ENCODE results near the gene MED10. TPM values are rescaled to one million over a fixed set of nuclear protein-coding genes. Genes with fewer than 3 reads are reported as not detected.
A peak's percentile ranks its signal among the peaks of the same experiment; 100 is the strongest.

Gene MED10
- total RNA-seq, 1 donor from 2014 or later: 63.8 TPM

- DNase-seq: no peak
- peaks cover 2% of the 10 kb centered on the region for H3K4me1 Mint-ChIP-seq
- no peak overlapping the region for H3K27ac Mint-ChIP-seq
- H3K9me3 Mint-ChIP-seq: peaks cover 19% of the 10 kb centered on the region
- H3K27me3 Mint-ChIP-seq: peaks cover 8% of the 10 kb centered on the region
- no peaks in the 10 kb centered on the region for H3K36me3 Mint-ChIP-seq (ENCODE audit: low read depth)
- H3K4me3 Mint-ChIP-seq: no peak overlapping the region
- intact Hi-C loops (cut with micrococcal nuclease): no loop called here
These were observed 16.2 kb upstream of the MED10 start for GRCh38 chr5:6394429-6395101.

GRCh38 chr5:6393596-6394194 is 15.3 kb upstream of the MED10 start:
- H3K4me1 Mint-ChIP-seq: peaks cover 2% of the 10 kb centered on the region
- peaks cover 19% of the 10 kb centered on the region for H3K9me3 Mint-ChIP-seq
- no peak overlapping the region for H3K4me3 Mint-ChIP-seq
- intact Hi-C loops (cut with micrococcal nuclease): no loop called here
- peaks cover 8% of the 10 kb centered on the region for H3K27me3 Mint-ChIP-seq
- no peaks in the 10 kb centered on the region for H3K36me3 Mint-ChIP-seq (ENCODE audit: low read depth)
- H3K27ac Mint-ChIP-seq: no peak overlapping the region
- no peak for DNase-seq

- peaks cover 19% of the 10 kb centered on the region for H3K9me3 Mint-ChIP-seq
- H3K4me3 Mint-ChIP-seq: no peak overlapping the region
- no peak for DNase-seq
- peaks cover 8% of the 10 kb centered on the region for H3K27me3 Mint-ChIP-seq
- peaks cover 2% of the 10 kb centered on the region for H3K4me1 Mint-ChIP-seq
- no peaks in the 10 kb centered on the region for H3K36me3 Mint-ChIP-seq (ENCODE audit: low read depth)
- no peak overlapping the region for H3K27ac Mint-ChIP-seq
- intact Hi-C loops (cut with micrococcal nuclease): no loop called here
These were observed 14.2 kb upstream of the MED10 start for GRCh38 chr5:6392561-6392960.

GRCh38 chr5:6391151-6391550 is 12.8 kb upstream of the MED10 start:
- Mint-ChIP-seq H3K27me3 (peaks cover 16% of the 10 kb centered on the region), H3K27ac (no peak overlapping the region), H3K9me3 (peaks cover 19% of the 10 kb centered on the region), H3K4me3 (no peak overlapping the region), H3K4me1 (peaks cover 2% of the 10 kb centered on the region), H3K36me3 (ENCODE audit: low read depth) (no peaks in the 10 kb centered on the region)
- intact Hi-C loops (cut with micrococcal nuclease): no loop called here
- no peak for DNase-seq

GRCh38 chr5:6389946-6390530 is 11.7 kb upstream of the MED10 start:
- Mint-ChIP-seq H3K4me1 (peaks cover 2% of the 10 kb centered on the region), H3K27ac (no peak overlapping the region), H3K36me3 (ENCODE audit: low read depth) (no peaks in the 10 kb centered on the region), H3K9me3 (peaks cover 19% of the 10 kb centered on the region), H3K4me3 (no peak overlapping the region), H3K27me3 (peaks cover 20% of the 10 kb centered on the region)
- intact Hi-C loops (cut with micrococcal nuclease): no loop called here
- DNase-seq: no peak

GRCh38 chr5:6389397-6389796 is 11.1 kb upstream of the MED10 start:
- Mint-ChIP-seq H3K4me3 (no peak overlapping the region), H3K9me3 (peaks cover 19% of the 10 kb centered on the region), H3K27ac (no peak overlapping the region), H3K36me3 (ENCODE audit: low read depth) (no peaks in the 10 kb centered on the region), H3K27me3 (peaks cover 20% of the 10 kb centered on the region), H3K4me1 (peaks cover 2% of the 10 kb centered on the region)
- no peak for DNase-seq
- intact Hi-C loops (cut with micrococcal nuclease): no loop called here

- Mint-ChIP-seq H3K36me3 (ENCODE audit: low read depth) (no peaks in the 10 kb centered on the region), H3K9me3 (peaks cover 19% of the 10 kb centered on the region), H3K27me3 (peaks cover 26% of the 10 kb centered on the region), H3K4me3 (no peak overlapping the region), H3K27ac (no peak overlapping the region), H3K4me1 (no peaks in the 10 kb centered on the region)
- DNase-seq: no peak
- intact Hi-C loops (cut with micrococcal nuclease): no loop called here
These were observed 9.6 kb upstream of the MED10 start for GRCh38 chr5:6387970-6388369.

- intact Hi-C loops (cut with micrococcal nuclease): no loop called here
- H3K9me3 Mint-ChIP-seq: peaks cover 13% of the 10 kb centered on the region
- no peaks in the 10 kb centered on the region for H3K4me1 Mint-ChIP-seq
- no peak for DNase-seq
- H3K27me3 Mint-ChIP-seq: peaks cover 26% of the 10 kb centered on the region
- no peaks in the 10 kb centered on the region for H3K36me3 Mint-ChIP-seq (ENCODE audit: low read depth)
- H3K4me3 Mint-ChIP-seq: no peak overlapping the region
- H3K27ac Mint-ChIP-seq: no peak overlapping the region
These were observed 7.9 kb upstream of the MED10 start for GRCh38 chr5:6386271-6386670.

- H3K27ac Mint-ChIP-seq: no peak overlapping the region
- H3K36me3 Mint-ChIP-seq (ENCODE audit: low read depth): peaks cover under 1% of the 10 kb centered on the region
- H3K4me1 Mint-ChIP-seq: no peaks in the 10 kb centered on the region
- intact Hi-C loops (cut with micrococcal nuclease): no loop called here
- peaks cover 4% of the 10 kb centered on the region for H3K9me3 Mint-ChIP-seq
- H3K4me3 Mint-ChIP-seq: no peak overlapping the region
- DNase-seq: no peak
- peaks cover 21% of the 10 kb centered on the region for H3K27me3 Mint-ChIP-seq
These were observed 6.5 kb upstream of the MED10 start for GRCh38 chr5:6384856-6385255.

- H3K4me3 Mint-ChIP-seq: no peak overlapping the region
- intact Hi-C loops (cut with micrococcal nuclease): no loop called here
- peaks cover 10% of the 10 kb centered on the region for H3K4me1 Mint-ChIP-seq
- peaks cover 4% of the 10 kb centered on the region for H3K36me3 Mint-ChIP-seq (ENCODE audit: low read depth)
- no peaks in the 10 kb centered on the region for H3K9me3 Mint-ChIP-seq
- peaks cover 23% of the 10 kb centered on the region for H3K27me3 Mint-ChIP-seq
- H3K27ac Mint-ChIP-seq: no peak overlapping the region
- DNase-seq: no peak
These were observed 5.0 kb upstream of the MED10 start for GRCh38 chr5:6383376-6383775.

GRCh38 chr5:6379246-6379645 is 899 bp upstream of the MED10 start:
- Mint-ChIP-seq H3K27me3 (peaks cover 12% of the 10 kb centered on the region), H3K4me3 (peak overlapping the region; percentile 100), H3K9me3 (no peaks in the 10 kb centered on the region), H3K4me1 (peaks cover 41% of the 10 kb centered on the region), H3K27ac (peak overlapping the region; percentile 98), H3K36me3 (ENCODE audit: low read depth) (peaks cover 38% of the 10 kb centered on the region)
- no peak for DNase-seq
- intact Hi-C loops (cut with micrococcal nuclease): loop anchor here (5.0 to 10.0 kb wide), 2 partner anchors 887 to 1496 kb away; no protein-coding TSS in a partner anchor

- Mint-ChIP-seq H3K9me3 (no peaks in the 10 kb centered on the region), H3K4me3 (peak overlapping the region; percentile 100), H3K27me3 (peaks cover 9% of the 10 kb centered on the region), H3K4me1 (peaks cover 42% of the 10 kb centered on the region), H3K36me3 (ENCODE audit: low read depth) (peaks cover 43% of the 10 kb centered on the region), H3K27ac (peak overlapping the region; percentile 98)
- DNase-seq: no peak
- intact Hi-C loops (cut with micrococcal nuclease): loop anchor here (1.0 to 10.0 kb wide), 6 partner anchors 117 to 1496 kb away; partner anchors contain the start of genes ICE1, NSUN2, SRD5A1 and TENT4A
These were observed 388 bp upstream of the MED10 start for GRCh38 chr5:6378766-6379103.

- Mint-ChIP-seq H3K27me3 (peaks cover 4% of the 10 kb centered on the region), H3K27ac (peak overlapping the region; percentile 98), H3K4me3 (peak overlapping the region; percentile 100), H3K9me3 (no peaks in the 10 kb centered on the region), H3K36me3 (ENCODE audit: low read depth) (peaks cover 55% of the 10 kb centered on the region), H3K4me1 (peaks cover 48% of the 10 kb centered on the region)
- no peak for DNase-seq
- intact Hi-C loops (cut with micrococcal nuclease): loop anchor here (5.0 to 10.0 kb wide), 2 partner anchors 885 to 1497 kb away; no protein-coding TSS in a partner anchor
These were observed 804 bp downstream of the MED10 start for GRCh38 chr5:6377582-6377904.

GRCh38 chr5:6376974-6377520 is 1.3 kb downstream of the MED10 start:
- peaks cover 2% of the 10 kb centered on the region for H3K27me3 Mint-ChIP-seq
- H3K36me3 Mint-ChIP-seq (ENCODE audit: low read depth): peaks cover 59% of the 10 kb centered on the region
- peak overlapping the region; percentile 100 for H3K4me3 Mint-ChIP-seq
- H3K4me1 Mint-ChIP-seq: peaks cover 49% of the 10 kb centered on the region
- peak overlapping the region; percentile 98 for H3K27ac Mint-ChIP-seq
- H3K9me3 Mint-ChIP-seq: no peaks in the 10 kb centered on the region
- intact Hi-C loops (cut with micrococcal nuclease): loop anchor here (5.0 to 10.0 kb wide), 2 partner anchors 885 to 1498 kb away; no protein-coding TSS in a partner anchor
- no peak for DNase-seq

All from activated CD4-positive, alpha-beta T cell treated with anti-CD3 and anti-CD28 coated beads, Interleukin-2, amount 10 ng/mL, durations not matched to agents 24 days and 14 days (primary cell).